ENCODE measurements around the gene PRCP. TPM values are rescaled to one million over a fixed set of nuclear protein-coding genes. Genes with fewer than 3 reads are reported as not detected.

The PRCP gene
- polyA plus RNA-seq, 1 of the 3 experiments (the other 2 are of a cell fraction): 65.0 TPM

GRCh38 chr11:82932564-82932963, 32.3 kb upstream of the PRCP start:
- Histone ChIP-seq H3K4me3 (ENCODE audit: low read depth in 2 of 2, low read length in 1 of 2) (no peak overlapping the region), H3K4me1 (ENCODE audit: control insufficient read depth in 1 of 2, insufficient read depth in 2 of 2, low read depth in 1 of 2, low read length in 1 of 2) (no peaks in the 10 kb centered on the region), H3F3A (replicated peaks; ENCODE audit: insufficient read depth) (peaks cover 5% of the 10 kb centered on the region), H3K9me3 (no peaks in the 10 kb centered on the region), H4K20me1 (ENCODE audit: insufficient read depth) (no peaks in the 10 kb centered on the region), H3K9ac (no peak overlapping the region), H3K27me3 (ENCODE audit: insufficient read depth) (no peaks in the 10 kb centered on the region), H3K4me2 (no peak overlapping the region), H3K27ac (ENCODE audit: low read depth in 2 of 2, low read length in 1 of 2) (no peak overlapping the region), H2AFZ (ENCODE audit: low read depth) (no peak overlapping the region), H3K36me3 (replicated peaks in 1 of 2; ENCODE audit: control insufficient read depth in 1 of 2, insufficient read depth in 2 of 2, low read length in 1 of 2) (peaks cover 9 to 12% of the 10 kb centered on the region in 2 experiments), H3K9me2 (no peaks in the 10 kb centered on the region), H3K79me2 (ENCODE audit: insufficient read depth) (no peaks in the 10 kb centered on the region)
- ChIA-PET POLR2A (no interaction called here), CTCF (no interaction called here)
- no peak for DNase-seq
- TF ChIP-seq YY1 (IDR thresholded peaks at IDR 0.05; ENCODE audit: low read depth): no peak
- no peak for TF ChIP-seq MXI1 (IDR thresholded peaks at IDR 0.05; ENCODE audit: low read depth, low read length)
- TF ChIP-seq CHD2 (IDR thresholded peaks at IDR 0.05; ENCODE audit: low read length, partially characterized antibody): no peak
- TF ChIP-seq RAD21 (IDR thresholded peaks at IDR 0.05; ENCODE audit: low read length): no peak
- no peak for TF ChIP-seq TEAD4 (IDR thresholded peaks at IDR 0.05; ENCODE audit: borderline replicate concordance, insufficient read depth)
- TF ChIP-seq RCOR1 (IDR thresholded peaks at IDR 0.05; ENCODE audit: low read length): no peak
- no peak for TF ChIP-seq EZH2phosphoT487 (IDR thresholded peaks at IDR 0.05; ENCODE audit: borderline replicate concordance, low read depth)
- no peak for TF ChIP-seq GATA2 (CRISPR knock-in tag; IDR thresholded peaks at IDR 0.05)
- no peak for TF ChIP-seq USF2 (IDR thresholded peaks at IDR 0.05; ENCODE audit: borderline replicate concordance, low read depth, low read length)
- no peak for TF ChIP-seq GABPA (IDR thresholded peaks at IDR 0.05; ENCODE audit: low read depth)
- no peak for TF ChIP-seq FOXJ3 (CRISPR knock-in tag; IDR thresholded peaks at IDR 0.05)
- no peak for TF ChIP-seq NFIC (IDR thresholded peaks at IDR 0.05; ENCODE audit: borderline replicate concordance)
- no peak for TF ChIP-seq ELF1 (IDR thresholded peaks at IDR 0.05)
- no peak for TF ChIP-seq POLR2AphosphoS5 (IDR thresholded peaks at IDR 0.05; ENCODE audit: low read depth, low read length)
- no peak for TF ChIP-seq MAX (IDR thresholded peaks at IDR 0.05; ENCODE audit: low read depth)
- no peak for TF ChIP-seq JUND (IDR thresholded peaks at IDR 0.05)
- no peak for TF ChIP-seq SMC3 (IDR thresholded peaks at IDR 0.05; ENCODE audit: low read depth, low read length)
- no peak for TF ChIP-seq NRF1 (IDR thresholded peaks at IDR 0.05; ENCODE audit: low read depth, low read length)
- no peak for TF ChIP-seq IRF3 (IDR thresholded peaks at IDR 0.05; ENCODE audit: low read depth, low read length)
- WGBS (ENCODE audit: low lambda C conversion rate): 100% methylated on average over 1 of the region's 1 CpG

GRCh38 chr11:82930734-82931133, 30.5 kb upstream of the PRCP start:
- Histone ChIP-seq H4K20me1 (ENCODE audit: insufficient read depth) (no peaks in the 10 kb centered on the region), H3K9ac (no peak overlapping the region), H3K4me1 (ENCODE audit: control insufficient read depth in 1 of 2, insufficient read depth in 2 of 2, low read depth in 1 of 2, low read length in 1 of 2) (no peaks in the 10 kb centered on the region), H3K9me2 (no peaks in the 10 kb centered on the region), H3K36me3 (replicated peaks in 1 of 2; ENCODE audit: control insufficient read depth in 1 of 2, insufficient read depth in 2 of 2, low read length in 1 of 2) (peaks cover 9 to 12% of the 10 kb centered on the region in 2 experiments), H3F3A (replicated peaks; ENCODE audit: insufficient read depth) (peaks cover 5% of the 10 kb centered on the region), H3K27ac (ENCODE audit: low read depth in 2 of 2, low read length in 1 of 2) (no peak overlapping the region), H3K9me3 (no peaks in the 10 kb centered on the region), H3K4me3 (ENCODE audit: low read depth in 2 of 2, low read length in 1 of 2) (no peak overlapping the region), H3K79me2 (ENCODE audit: insufficient read depth) (no peaks in the 10 kb centered on the region), H3K27me3 (ENCODE audit: insufficient read depth) (no peaks in the 10 kb centered on the region), H2AFZ (ENCODE audit: low read depth) (no peak overlapping the region), H3K4me2 (no peak overlapping the region)
- WGBS (ENCODE audit: low lambda C conversion rate): 93% methylated on average over 2 of the region's 2 CpGs
- POLR2A ChIA-PET: no interaction called here
- CTCF ChIA-PET: interaction anchor here (1.1 to 1.8 kb wide), 3 partner anchors 8 to 213 kb away, joined by 3 to 9 read pairs (median 4); no protein-coding TSS in a partner anchor
- DNase-seq: no peak
- no peak for TF ChIP-seq POLR2AphosphoS5 (IDR thresholded peaks at IDR 0.05; ENCODE audit: low read depth, low read length)
- no peak for TF ChIP-seq EP300 (IDR thresholded peaks at IDR 0.05; ENCODE audit: borderline replicate concordance in 1 of 2, low read depth in 1 of 2, low read length in 1 of 2)
- no peak for TF ChIP-seq IRF3 (IDR thresholded peaks at IDR 0.05; ENCODE audit: low read depth, low read length)
- TF ChIP-seq RCOR1 (IDR thresholded peaks at IDR 0.05; ENCODE audit: low read length): no peak
- TF ChIP-seq MAX (IDR thresholded peaks at IDR 0.05; ENCODE audit: low read depth): no peak
- TF ChIP-seq REST (IDR thresholded peaks at IDR 0.05; ENCODE audit: low read depth, low read length): no peak

Measured in SK-N-SH (cell line).